ENCODE measurements around the gene RFX5. TPM values are rescaled to one million over a fixed set of nuclear protein-coding genes. Genes with fewer than 3 reads are reported as not detected.

Gene RFX5
- total RNA-seq, 4 donors from 2014 or later = 36.0 to 69.9 (median 58.4) TPM

DNA sequence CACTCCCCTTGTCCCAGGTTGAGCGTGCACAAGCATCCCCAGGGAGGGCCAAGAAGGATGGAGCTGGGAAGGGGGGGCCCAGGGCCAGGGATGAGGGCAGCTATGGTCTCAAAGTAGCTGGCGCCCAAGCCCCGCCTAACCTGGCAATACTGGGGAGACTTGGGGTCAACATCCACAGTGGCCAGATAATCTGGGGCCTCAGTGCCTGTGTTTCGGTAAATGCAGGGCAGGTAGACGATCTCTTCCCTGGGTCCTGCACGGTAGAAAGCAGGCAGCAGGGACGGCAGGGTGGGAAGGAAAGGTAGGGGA, 22.2 kb upstream of the RFX5 start:
- peaks cover 49 to 57% of the 10 kb centered on the region in 2 donors for H3K4me1 ChIP-seq
- DNase-seq = no peak
- intact Hi-C loops (cut with DNase I) = no loop called here
- H3K9me3 ChIP-seq = no peaks in the 10 kb centered on the region
- peak overlapping the region in 2 of 3 donors; percentile 84 to 90 for H3K27ac ChIP-seq
- TF ChIP-seq POLR2A (IDR thresholded peaks at IDR 0.05) = no peak
- TF ChIP-seq, protein P1, sequence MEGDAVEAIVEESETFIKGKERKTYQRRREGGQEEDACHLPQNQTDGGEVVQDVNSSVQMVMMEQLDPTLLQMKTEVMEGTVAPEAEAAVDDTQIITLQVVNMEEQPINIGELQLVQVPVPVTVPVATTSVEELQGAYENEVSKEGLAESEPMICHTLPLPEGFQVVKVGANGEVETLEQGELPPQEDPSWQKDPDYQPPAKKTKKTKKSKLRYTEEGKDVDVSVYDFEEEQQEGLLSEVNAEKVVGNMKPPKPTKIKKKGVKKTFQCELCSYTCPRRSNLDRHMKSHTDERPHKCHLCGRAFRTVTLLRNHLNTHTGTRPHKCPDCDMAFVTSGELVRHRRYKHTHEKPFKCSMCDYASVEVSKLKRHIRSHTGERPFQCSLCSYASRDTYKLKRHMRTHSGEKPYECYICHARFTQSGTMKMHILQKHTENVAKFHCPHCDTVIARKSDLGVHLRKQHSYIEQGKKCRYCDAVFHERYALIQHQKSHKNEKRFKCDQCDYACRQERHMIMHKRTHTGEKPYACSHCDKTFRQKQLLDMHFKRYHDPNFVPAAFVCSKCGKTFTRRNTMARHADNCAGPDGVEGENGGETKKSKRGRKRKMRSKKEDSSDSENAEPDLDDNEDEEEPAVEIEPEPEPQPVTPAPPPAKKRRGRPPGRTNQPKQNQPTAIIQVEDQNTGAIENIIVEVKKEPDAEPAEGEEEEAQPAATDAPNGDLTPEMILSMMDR (IDR thresholded peaks at IDR 0.05) = no peak
- H3K27me3 ChIP-seq = no peaks in the 10 kb centered on the region
- H3K4me3 ChIP-seq (replicated peaks in 1 of 3) = no peak overlapping the region
- peaks cover 23 to 27% of the 10 kb centered on the region in 2 donors for H3K36me3 ChIP-seq
- WGBS, 2 donors = 86 to 93% methylated on average over 7 of the region's 7 CpGs

DNA sequence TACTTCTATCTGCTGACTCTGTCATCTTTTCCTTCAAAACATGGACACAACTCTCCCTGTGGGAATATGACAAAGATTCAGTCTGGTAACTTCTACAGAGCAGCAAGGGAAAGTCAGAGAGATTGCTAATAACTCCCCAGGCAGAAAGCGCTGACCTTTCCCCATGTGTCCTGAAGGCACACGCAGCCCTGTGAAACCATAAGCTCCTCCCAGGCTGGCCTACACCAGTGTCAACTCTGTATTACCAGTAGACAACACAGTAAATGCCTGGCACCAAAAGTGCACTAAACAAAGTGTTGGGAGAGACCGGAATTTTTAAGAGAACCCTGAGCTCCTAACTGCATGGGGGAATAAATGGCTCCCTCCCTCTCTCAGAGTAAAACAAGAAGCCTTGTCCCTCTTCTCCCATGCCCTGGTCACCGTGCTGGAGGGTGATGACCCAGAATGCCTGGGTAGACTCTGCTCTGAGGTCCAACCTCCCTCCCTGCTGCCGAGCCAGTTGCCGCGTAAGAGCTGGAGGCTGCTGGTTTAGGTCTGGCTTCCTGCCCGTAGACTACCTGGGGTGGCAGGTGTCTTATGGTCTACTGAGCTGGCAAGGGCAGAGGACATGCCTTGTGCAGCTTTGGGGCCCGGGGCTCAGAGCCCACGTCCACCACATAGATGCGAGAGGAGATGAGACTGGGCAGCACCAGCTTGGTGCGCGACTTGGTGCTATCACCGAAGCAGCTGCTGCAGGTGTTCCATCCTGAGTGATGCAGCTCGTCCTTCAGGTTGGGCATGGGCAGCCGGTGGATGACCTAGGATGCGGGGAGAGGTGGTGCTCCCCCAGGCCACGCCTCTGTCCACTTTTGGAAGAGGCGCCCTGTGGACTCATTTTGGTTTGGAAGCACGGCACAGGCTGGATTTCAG, 21.6 kb upstream of the RFX5 start:
- intact Hi-C loops (cut with DNase I) = no loop called here
- Histone ChIP-seq H3K4me3 (replicated peaks in 1 of 3) (no peak overlapping the region), H3K27me3 (no peaks in the 10 kb centered on the region), H3K36me3 (peaks cover 23 to 33% of the 10 kb centered on the region in 2 donors), H3K27ac (peak overlapping the region; percentile 68 to 84 (median 69)), H3K4me1 (peaks cover 49 to 57% of the 10 kb centered on the region in 2 donors), H3K9me3 (no peaks in the 10 kb centered on the region)
- TF ChIP-seq, protein P1 (IDR thresholded peaks at IDR 0.05) = no peak
- peak; percentile 85 to 86 for DNase-seq
- WGBS, 2 donors = 64 to 70% methylated on average over 7 to 13 of the region's 20 CpGs

DNA sequence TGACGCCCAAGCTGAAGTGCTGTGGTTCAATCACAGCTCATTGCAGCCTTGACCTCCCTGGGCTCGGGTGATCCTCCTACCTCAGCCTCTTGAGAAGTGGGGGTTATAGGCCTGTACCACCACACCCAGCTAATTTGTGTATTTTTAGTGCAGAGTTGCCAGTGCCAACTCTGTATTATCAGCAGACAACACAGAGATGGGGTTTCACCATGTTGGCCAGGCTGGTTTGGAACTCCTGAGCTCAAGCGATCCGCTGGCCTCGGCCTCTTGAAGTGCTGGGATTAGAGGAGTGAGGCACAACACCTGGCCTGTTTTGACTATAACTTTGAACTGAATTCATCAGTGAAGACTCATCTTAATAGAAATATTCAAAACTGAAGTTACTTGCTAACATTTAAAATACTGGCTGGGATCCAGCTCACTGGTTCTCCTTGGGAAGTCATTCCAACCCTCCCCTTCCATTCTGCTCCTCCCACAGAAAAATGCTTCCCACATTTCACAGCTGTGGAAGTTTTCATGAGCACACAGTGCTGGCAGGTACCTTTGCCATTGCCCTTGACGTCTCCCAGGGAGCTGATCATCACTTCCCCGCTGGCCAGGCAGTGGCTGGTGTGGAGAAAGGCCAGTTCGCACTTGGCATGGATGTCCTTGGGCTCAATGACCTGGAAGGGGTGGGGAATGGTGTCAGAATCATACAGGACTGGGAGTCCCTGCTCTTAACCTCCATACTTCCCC, 20.8 kb upstream of the RFX5 start:
- DNase-seq = peak; percentile 26 to 53
- peaks cover 46 to 53% of the 10 kb centered on the region in 2 donors for H3K4me1 ChIP-seq
- WGBS, 2 donors = 78% methylated on average over 8 of the region's 8 CpGs
- peak overlapping the region; percentile 68 to 79 (median 69) for H3K27ac ChIP-seq
- H3K36me3 ChIP-seq = peaks cover 23 to 40% of the 10 kb centered on the region in 2 donors
- H3K27me3 ChIP-seq = no peaks in the 10 kb centered on the region
- H3K4me3 ChIP-seq (replicated peaks in 1 of 3) = no peak overlapping the region
- H3K9me3 ChIP-seq = no peaks in the 10 kb centered on the region
- intact Hi-C loops (cut with DNase I) = no loop called here
- TF ChIP-seq, protein P1 (IDR thresholded peaks at IDR 0.05) = no peak
- TF ChIP-seq POLR2A (IDR thresholded peaks at IDR 0.05) = no peak

DNA sequence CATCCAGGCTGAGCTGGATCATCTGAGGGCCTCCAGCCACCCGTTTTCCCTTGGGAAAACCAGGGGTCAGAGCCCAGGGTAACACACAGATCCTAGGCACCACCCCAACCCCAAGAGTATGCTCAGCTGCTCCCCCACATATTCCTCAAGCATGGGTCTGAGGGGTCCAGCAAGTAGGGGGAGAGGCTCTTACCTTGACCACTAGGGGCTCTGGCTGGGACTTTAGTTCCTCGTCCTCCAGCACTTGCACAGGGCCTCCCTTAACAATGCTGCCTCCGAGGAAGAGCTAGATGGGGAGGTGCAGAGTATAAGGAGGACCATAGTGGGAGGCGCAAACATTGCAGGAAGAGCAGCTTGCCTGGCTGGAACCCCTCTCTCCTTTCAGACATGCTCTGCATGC, 17.9 kb upstream of the RFX5 start:
- no peaks in the 10 kb centered on the region for H3K9me3 ChIP-seq
- H3K27me3 ChIP-seq = no peaks in the 10 kb centered on the region
- no peak for DNase-seq
- H3K27ac ChIP-seq = no peak overlapping the region
- peaks cover 23 to 40% of the 10 kb centered on the region in 2 donors for H3K36me3 ChIP-seq
- TF ChIP-seq, protein P1 (IDR thresholded peaks at IDR 0.05) = no peak
- TF ChIP-seq POLR2A (IDR thresholded peaks at IDR 0.05) = no peak
- intact Hi-C loops (cut with DNase I) = no loop called here
- H3K4me3 ChIP-seq (replicated peaks in 1 of 3) = no peak overlapping the region
- WGBS, 2 donors = 86 to 95% methylated on average over 3 to 4 of the region's 4 CpGs
- peaks cover 27 to 28% of the 10 kb centered on the region in 2 donors for H3K4me1 ChIP-seq

Data from thyroid gland (tissue), 4 donors.